ENCODE results near the gene VAV2. TPM values are rescaled to one million over a fixed set of nuclear protein-coding genes. Genes with fewer than 3 reads are reported as not detected.

The VAV2 gene
- total RNA-seq, 8 experiments from 2014 or later, result 5.9 to 33.0 (median 14.9) TPM

DNA sequence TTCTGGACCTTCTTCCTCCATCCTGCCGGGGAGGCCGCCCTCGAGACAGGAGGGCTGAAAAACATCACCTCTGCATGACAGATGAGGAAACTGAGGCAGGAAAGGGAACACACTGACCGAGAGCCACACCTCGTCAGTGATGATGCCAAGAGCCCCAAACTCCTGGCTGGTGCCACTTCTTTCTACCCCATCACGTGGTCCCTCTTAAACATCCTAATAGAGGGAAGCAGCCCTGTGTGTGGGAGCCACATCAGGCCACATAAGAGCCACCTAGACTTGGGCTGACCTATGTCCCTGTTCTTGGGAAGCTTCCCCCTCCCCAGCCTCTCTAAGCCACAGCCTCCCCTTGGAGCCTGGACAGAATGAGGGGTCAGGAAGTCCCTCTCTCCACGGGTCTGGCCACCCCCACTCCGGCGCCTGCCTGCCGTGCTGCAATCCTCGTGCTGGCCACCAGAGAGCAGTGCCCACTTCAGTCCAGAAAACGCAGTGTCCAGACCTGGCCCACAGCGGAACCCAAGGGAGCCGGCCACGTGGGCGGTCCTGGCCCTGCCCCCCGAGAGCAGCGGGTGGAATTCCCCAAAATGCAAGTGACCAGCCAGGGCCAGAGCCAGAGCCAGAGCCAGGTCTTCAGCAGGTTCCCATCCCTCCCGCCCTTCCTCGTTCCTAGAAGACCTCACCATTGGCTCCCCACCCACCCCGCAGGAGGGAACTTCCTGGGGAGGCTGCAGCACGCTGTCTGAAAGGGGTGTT lies 199.2 kb downstream of the VAV2 start:
- Histone ChIP-seq H3K4me3 (peak overlapping the region in 1 of 5 donors; percentile 7), H3K4me1 (replicated peaks in 1 of 2) (peaks cover 10 to 19% of the 10 kb centered on the region in 2 donors), H3K27ac (no peak overlapping the region)
- WGBS, 10 experiments, result 10 to 33% (median 25%) methylated on average over 1 to 10 of the region's 22 CpGs; no CpG with 5 or more reads in 6 of the 10 experiments
- in situ Hi-C loops (cut with MboI; ENCODE audit: low pct_unique_long_range_greater_than_20kb in 2 of 9, low sequenced_read_pairs in 9 of 9, unreplicated experiment in 9 of 9), result loop anchor here in 4 of 9 experiments (10.0 to 25.0 kb wide), 2 partner anchors 194 to 202 kb away; partner anchors contain the start of gene VAV2 (in 4 of the 4)
- peak; percentile 70 to 94 (median 76) for ATAC-seq (replicated peaks in 6 of 8)

DNA sequence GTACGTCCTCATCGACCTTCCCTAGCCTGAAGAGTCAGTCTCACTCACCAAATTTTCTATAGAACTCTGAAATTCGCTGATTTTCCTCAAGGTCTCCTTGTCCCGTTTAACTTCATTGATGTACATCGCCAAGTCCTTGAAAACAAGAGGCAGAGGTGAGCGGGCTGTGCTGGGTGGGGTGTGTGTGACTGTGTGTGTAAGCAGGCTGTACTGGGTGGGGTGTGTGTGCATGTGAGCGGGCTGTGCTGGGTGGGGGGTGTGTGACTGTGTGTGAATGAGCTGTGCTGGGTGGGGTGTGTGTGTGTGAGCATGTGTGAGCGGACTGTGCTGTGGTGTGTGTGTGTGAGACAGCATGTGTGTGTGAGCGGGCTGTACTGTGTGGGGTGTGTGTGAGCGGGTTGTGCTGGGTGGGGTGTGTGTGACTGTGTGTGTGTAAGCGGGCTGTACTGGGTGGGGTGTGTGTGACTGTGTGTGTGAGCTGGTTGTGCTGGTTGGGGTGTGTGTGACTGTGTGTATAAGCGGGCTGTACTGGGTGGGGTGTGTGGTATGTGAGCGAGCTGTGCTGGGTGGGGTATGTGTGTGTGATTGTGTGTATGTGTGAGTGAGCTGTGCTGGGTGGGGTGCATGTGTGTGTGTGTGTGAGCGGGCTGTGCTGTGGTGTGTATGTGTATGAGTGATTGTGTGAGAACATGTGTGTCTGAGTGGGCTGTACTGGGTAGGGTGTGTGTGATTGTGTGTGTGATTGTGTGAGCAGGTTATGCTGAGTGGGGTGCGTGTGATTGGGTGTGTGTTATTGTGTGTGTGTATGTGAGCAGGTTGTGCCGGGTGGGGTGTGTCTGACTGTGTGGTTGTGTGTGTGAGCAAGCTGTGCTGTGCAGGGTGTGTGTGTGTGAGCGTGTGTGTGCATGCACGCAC lies 200.1 kb downstream of the VAV2 start:
- in situ Hi-C loops (cut with MboI; ENCODE audit: low pct_unique_long_range_greater_than_20kb in 2 of 9, low sequenced_read_pairs in 9 of 9, unreplicated experiment in 9 of 9), result loop anchor here in 4 of 9 experiments (10.0 to 25.0 kb wide), 2 partner anchors 195 to 203 kb away; partner anchors contain the start of gene VAV2 (in 4 of the 4)
- no peak overlapping the region for H3K27ac ChIP-seq
- peak in 3 of 8 experiments; percentile 2 to 23 (median 11) for ATAC-seq (replicated peaks in 6 of 8)
- peaks cover 9 to 25% of the 10 kb centered on the region in 2 donors for H3K4me1 ChIP-seq (replicated peaks in 1 of 2)
- no peak overlapping the region for H3K4me3 ChIP-seq
- WGBS, 10 experiments, result 67 to 100% (median 100%) methylated on average over 1 to 3 of the region's 18 CpGs; no CpG with 5 or more reads in 6 of the 10 experiments

DNA sequence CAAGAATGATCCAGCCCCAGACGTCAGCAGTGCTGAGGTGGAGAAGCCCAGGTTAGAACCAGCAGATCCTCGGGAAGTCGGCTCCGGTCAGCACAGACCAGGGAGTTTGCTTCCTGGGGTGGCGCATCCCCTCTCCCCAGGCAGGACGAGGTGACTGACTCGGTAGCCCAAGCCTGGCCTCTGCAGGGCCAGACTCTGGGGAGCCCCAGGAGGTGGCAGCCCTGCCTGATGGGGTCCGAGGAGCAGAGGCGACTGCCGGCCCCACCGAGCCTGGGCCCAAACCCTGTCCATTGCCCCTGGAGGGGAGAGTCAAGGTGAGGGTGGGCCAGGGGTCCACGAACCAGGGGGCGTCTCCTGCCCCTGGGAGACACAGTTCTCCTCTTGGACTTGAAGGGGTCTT lies 201.1 kb downstream of the VAV2 start:
- Histone ChIP-seq H3K27ac (no peak overlapping the region), H3K4me1 (replicated peaks in 1 of 2) (peaks cover 9 to 27% of the 10 kb centered on the region in 2 donors), H3K4me3 (no peak overlapping the region)
- ATAC-seq (replicated peaks in 6 of 8), result no peak
- in situ Hi-C loops (cut with MboI; ENCODE audit: low pct_unique_long_range_greater_than_20kb in 2 of 9, low sequenced_read_pairs in 9 of 9, unreplicated experiment in 9 of 9), result loop anchor here in 4 of 9 experiments (10.0 to 25.0 kb wide), 2 partner anchors 196 to 204 kb away; partner anchors contain the start of gene VAV2 (in 4 of the 4)
- 100% methylated on average over 6 of the region's 13 CpGs; no CpG with 5 or more reads in 9 of the 10 experiments for WGBS, 10 experiments

DNA sequence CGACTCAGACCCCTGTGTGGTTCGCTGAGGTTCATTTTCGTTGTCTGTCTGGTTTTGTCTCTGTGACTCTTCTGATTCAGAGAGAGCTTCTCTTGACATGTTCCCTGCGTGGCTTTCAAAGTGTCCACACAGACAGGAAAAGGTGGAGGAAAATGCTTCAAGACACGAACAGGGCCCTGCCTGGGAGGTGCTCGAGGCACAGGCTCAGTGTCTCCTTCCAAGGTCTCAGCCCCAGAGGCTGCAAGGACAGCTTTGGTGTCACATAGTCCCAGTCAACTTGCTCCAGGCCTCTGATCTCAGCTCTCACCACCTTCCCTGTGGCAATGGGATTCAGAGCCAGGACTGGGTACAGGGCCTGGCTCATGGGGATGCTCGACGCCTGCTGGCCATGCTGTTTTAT lies 202.3 kb downstream of the VAV2 start:
- no peak overlapping the region for H3K27ac ChIP-seq
- in situ Hi-C loops (cut with MboI; ENCODE audit: low pct_unique_long_range_greater_than_20kb in 2 of 9, low sequenced_read_pairs in 9 of 9, unreplicated experiment in 9 of 9), result loop anchor here in 8 of 9 experiments (10.0 to 25.0 kb wide), 2 partner anchors 198 to 205 kb away; partner anchors contain the start of gene VAV2 (in 8 of the 8)
- WGBS, 10 experiments, result 80 to 100% (median 85%) methylated on average over 2 to 3 of the region's 8 CpGs; no CpG with 5 or more reads in 6 of the 10 experiments
- no peak overlapping the region for H3K4me3 ChIP-seq
- H3K4me1 ChIP-seq (replicated peaks in 1 of 2), result peaks cover 9 to 27% of the 10 kb centered on the region in 2 donors
- no peak for ATAC-seq (replicated peaks in 6 of 8)

DNA sequence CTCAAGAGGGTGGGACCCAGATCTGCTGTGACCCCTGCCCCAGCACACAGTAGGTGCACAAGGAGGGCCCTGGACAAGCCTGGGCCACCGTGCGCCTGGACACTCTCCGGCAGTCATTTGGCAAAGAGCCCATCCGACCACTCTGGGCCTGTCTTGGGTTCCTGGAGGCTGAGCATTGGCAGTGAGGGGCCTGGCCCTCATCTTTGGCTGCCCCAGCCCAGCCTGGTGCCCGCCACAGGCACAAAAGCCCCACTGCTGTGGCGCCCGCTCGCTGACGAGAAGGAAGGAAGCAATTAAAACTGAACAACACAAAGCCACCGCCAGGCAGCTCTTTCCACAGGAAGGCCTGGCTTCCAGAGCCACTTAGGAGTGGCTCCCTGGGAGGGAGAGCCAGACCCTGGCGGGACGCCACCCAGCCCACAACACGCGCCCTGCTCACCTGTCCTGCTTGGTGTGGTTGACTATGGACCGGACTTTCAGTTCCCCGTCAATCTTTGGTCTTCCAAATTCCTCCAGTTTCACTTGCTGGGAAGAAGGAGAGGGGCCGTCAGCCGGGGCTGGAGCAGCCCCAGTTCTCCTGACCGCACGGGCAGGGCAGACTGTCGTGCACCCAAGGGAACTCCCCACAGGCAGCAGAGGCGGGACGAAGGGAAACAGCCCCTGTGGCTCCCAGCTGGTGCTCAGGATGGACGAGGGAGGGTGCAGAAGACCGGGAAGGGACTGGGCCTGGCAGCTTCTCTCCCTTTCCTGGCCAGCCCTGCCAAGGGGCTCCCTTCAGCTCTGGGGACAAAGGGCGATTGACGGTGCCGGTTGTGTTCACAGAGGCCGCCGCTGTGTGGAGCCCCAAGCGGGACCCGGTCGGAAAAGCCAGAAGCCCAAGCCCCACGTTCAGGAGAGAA lies 203.1 kb downstream of the VAV2 start:
- 60 to 100% (median 81%) methylated on average over 1 to 6 of the region's 34 CpGs; no CpG with 5 or more reads in 2 of the 10 experiments for WGBS, 10 experiments
- Histone ChIP-seq H3K4me1 (replicated peaks in 1 of 2) (peaks cover 9 to 23% of the 10 kb centered on the region in 2 donors), H3K27ac (no peak overlapping the region), H3K4me3 (no peak overlapping the region)
- ATAC-seq (replicated peaks in 6 of 8), result no peak
- in situ Hi-C loops (cut with MboI; ENCODE audit: low pct_unique_long_range_greater_than_20kb in 2 of 9, low sequenced_read_pairs in 9 of 9, unreplicated experiment in 9 of 9), result loop anchor here in 6 of 9 experiments (10.0 to 25.0 kb wide), 2 partner anchors 198 to 206 kb away; partner anchors contain the start of gene VAV2 (in 6 of the 6)

DNA sequence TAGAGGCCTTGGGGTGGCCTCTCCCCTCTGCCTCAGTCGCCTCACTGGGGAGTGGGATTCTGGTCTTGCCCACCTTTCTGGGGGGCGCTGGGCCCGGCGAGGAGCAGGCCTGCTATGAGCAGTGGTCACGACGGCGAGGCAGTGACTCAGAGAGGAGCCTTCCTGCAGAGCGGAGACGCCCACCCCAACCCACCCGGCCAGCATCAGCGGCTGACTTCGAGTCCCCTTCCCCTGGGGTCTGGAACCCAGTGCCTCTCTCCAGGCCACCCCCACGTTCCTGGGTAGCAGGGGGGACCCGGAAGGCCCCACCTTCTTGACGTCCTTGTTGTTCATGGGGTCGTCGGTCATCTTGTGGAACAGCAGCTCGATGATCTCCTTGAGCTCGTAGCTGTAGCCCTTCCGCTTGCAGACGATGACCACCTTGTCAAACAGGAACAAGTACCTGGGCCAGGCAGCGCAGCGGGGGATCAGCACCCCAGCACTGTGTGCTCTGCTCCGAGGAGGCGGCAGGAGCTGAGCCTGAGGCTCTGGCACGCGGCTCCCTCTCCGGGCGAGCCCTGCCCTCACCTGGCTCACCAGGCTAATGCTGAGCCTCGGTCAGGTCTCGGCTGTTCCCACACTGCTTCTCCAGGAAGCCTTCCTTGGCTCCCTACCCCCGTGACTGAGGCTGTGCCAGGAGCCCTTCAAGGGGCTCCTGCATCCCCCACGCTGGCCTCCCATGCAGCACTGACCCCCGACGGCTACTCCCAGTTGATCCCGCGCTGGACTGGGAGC lies 203.9 kb downstream of the VAV2 start:
- H3K27ac ChIP-seq, result peak overlapping the region in 1 of 2 donors; percentile 44
- ATAC-seq (replicated peaks in 6 of 8), result no peak
- in situ Hi-C loops (cut with MboI; ENCODE audit: low pct_unique_long_range_greater_than_20kb in 2 of 9, low sequenced_read_pairs in 9 of 9, unreplicated experiment in 9 of 9), result loop anchor here in 6 of 9 experiments (10.0 to 25.0 kb wide), 2 partner anchors 199 to 207 kb away; partner anchors contain the start of gene VAV2 (in 6 of the 6)
- 90 to 100% (median 100%) methylated on average over 1 to 2 of the region's 37 CpGs; no CpG with 5 or more reads in 7 of the 10 experiments for WGBS, 10 experiments
- no peak overlapping the region for H3K4me3 ChIP-seq
- peaks cover 8 to 19% of the 10 kb centered on the region in 2 donors for H3K4me1 ChIP-seq (replicated peaks in 1 of 2)

DNA sequence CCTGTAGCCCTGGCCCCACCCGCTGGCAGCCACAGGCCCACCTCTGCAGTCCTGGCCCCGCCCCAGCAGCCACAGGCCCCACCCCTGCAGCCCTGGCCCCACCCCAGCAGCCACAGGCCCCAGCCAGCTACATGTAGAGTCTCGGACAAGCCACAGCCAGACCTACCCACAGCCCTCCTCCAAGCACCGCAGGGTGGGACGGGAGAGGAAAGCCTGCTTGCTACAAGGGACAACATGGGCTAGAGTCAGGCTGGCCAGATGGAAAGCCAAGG lies 204.4 kb downstream of the VAV2 start:
- ATAC-seq (replicated peaks in 6 of 8), result peak; percentile 53 to 93 (median 78)
- Histone ChIP-seq H3K27ac (peak overlapping the region in 1 of 2 donors; percentile 44), H3K4me3 (no peak overlapping the region), H3K4me1 (replicated peaks in 1 of 2) (peaks cover 4 to 14% of the 10 kb centered on the region in 2 donors)
- no CpG with 5 or more reads among the region's 5 CpGs for WGBS, 10 experiments
- in situ Hi-C loops (cut with MboI; ENCODE audit: low pct_unique_long_range_greater_than_20kb in 2 of 9, low sequenced_read_pairs in 9 of 9, unreplicated experiment in 9 of 9), result loop anchor here in 6 of 9 experiments (10.0 to 25.0 kb wide), 2 partner anchors 200 to 207 kb away; partner anchors contain the start of gene VAV2 (in 6 of the 6)

DNA sequence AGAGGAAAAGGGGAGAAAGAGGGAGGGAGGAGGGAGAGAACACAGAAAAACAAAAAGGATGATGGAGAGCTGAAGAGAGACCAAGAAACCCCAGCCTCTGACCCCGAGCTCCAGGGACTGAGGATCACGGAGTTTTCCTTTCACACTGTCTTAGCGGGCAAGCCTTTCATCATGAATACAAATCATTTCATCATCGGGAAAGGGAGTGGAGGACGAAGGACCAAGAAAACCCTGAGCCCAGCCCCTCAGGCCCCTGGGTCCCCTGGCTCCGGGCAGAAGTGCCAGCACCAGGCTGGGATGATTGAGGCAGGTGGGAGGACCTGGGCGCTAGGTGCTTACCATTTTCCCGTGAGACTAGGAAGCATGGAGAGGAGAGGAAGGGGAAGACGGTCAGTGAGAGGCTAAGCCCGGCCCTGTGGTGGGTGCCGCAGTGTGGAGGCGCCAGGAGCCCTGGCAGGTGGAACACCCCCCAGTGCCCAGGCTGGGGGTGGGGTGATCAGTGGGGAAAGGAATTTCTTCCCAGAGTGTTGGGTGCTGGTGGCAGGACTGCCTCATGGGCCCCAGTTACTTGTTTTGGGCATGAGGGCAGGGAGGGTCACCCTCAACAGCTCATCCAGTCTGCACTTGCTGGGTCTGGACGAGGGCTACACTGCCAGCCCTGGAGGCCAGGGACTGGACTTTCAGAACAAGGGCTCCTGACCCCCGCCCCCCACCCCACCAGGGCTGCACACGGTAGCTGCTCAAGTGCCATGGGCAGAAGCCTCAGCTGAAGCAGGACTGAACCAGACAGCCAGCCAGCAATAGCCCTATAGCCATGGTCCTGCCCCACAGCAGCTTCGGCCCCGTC lies 205.0 kb downstream of the VAV2 start:
- WGBS, 10 experiments, result 35 to 100% (median 86%) methylated on average over 2 to 6 of the region's 17 CpGs; no CpG with 5 or more reads in 2 of the 10 experiments
- ATAC-seq (replicated peaks in 6 of 8), result peak in 5 of 8 experiments; percentile 2 to 15 (median 4)
- in situ Hi-C loops (cut with MboI; ENCODE audit: low pct_unique_long_range_greater_than_20kb in 2 of 9, low sequenced_read_pairs in 9 of 9, unreplicated experiment in 9 of 9), result loop anchor here in 6 of 9 experiments (10.0 to 25.0 kb wide), 2 partner anchors 200 to 208 kb away; partner anchors contain the start of gene VAV2 (in 6 of the 6)

DNA sequence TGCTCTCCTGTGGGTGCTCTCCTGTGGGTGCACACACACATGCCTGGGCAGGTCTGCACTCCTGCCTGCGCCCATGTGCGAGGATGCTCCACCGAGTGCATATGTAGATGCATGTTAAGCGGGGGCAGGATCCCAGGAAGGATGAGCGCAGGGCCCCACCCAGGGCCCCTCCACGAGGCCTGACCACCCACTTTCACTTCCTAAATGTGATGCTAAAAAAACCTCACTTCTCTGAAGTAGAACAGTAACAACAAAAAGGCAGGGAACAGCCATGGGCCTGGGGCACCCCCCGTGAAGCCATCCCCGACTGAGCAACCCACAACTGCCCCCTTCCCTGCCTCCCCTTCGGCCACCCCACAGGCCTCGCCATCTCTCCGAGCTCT lies 205.8 kb downstream of the VAV2 start:
- peak in 2 of 8 experiments; percentile 12 to 20 for ATAC-seq (replicated peaks in 6 of 8)
- in situ Hi-C loops (cut with MboI; ENCODE audit: low pct_unique_long_range_greater_than_20kb in 2 of 9, low sequenced_read_pairs in 9 of 9, unreplicated experiment in 9 of 9), result loop anchor here in 6 of 9 experiments (10.0 to 25.0 kb wide), 2 partner anchors 201 to 208 kb away; partner anchors contain the start of gene VAV2 (in 6 of the 6)
- peak overlapping the region in 1 of 2 donors; percentile 48 for H3K27ac ChIP-seq
- WGBS, 10 experiments, result 61 to 100% (median 100%) methylated on average over 1 to 3 of the region's 11 CpGs; no CpG with 5 or more reads in 5 of the 10 experiments
- no peak overlapping the region for H3K4me3 ChIP-seq
- peaks cover 4 to 14% of the 10 kb centered on the region in 2 donors for H3K4me1 ChIP-seq (replicated peaks in 1 of 2)

More for the DNA sequence above, 205.0 kb downstream of the VAV2 start:
- Histone ChIP-seq H3K27ac (peak overlapping the region in 1 of 2 donors; percentile 48), H3K4me1 (replicated peaks in 1 of 2) (peaks cover 4 to 14% of the 10 kb centered on the region in 2 donors), H3K4me3 (no peak overlapping the region)

DNA sequence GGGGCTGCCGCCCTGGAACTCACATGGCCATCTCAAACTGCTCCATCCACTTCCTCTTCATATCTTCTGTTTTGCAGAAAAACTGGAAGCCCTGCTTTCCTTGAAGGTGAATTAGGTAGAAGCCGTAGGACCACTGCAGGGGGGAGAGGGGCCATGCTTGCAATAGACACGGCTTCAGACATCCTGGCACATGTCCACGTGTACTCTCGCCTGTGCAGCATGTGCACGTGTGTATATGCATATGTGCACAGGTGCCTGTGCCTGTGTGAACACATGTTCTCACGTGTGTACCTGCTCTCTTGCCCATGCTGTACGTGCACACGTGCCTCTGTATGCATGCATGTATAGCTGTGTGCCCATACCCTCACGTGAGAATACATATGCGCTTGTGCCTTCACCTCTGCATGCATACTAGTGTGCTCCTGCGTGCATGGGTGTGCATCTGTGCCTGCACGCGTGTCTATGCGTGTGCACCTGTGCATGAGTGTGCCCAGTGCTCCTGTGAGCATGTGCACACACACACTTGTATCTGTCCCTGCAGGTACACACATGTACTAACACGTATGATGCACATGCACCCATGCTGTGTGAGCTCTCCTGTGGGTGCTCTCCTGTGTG lies 206.3 kb downstream of the VAV2 start:
- no peak for ATAC-seq (replicated peaks in 6 of 8)
- Histone ChIP-seq H3K27ac (no peak overlapping the region), H3K4me3 (no peak overlapping the region), H3K4me1 (replicated peaks in 1 of 2) (peaks cover 4 to 14% of the 10 kb centered on the region in 2 donors)
- in situ Hi-C loops (cut with MboI; ENCODE audit: low pct_unique_long_range_greater_than_20kb in 2 of 9, low sequenced_read_pairs in 9 of 9, unreplicated experiment in 9 of 9), result loop anchor here in 6 of 9 experiments (10.0 to 25.0 kb wide), 2 partner anchors 201 to 209 kb away; partner anchors contain the start of gene VAV2 (in 6 of the 6)
- 82 to 100% (median 95%) methylated on average over 1 to 7 of the region's 16 CpGs; no CpG with 5 or more reads in 3 of the 10 experiments for WGBS, 10 experiments

Measured in motor neuron (in vitro differentiated cells).